ENCODE measurements around the gene LAMA1.

DNA sequence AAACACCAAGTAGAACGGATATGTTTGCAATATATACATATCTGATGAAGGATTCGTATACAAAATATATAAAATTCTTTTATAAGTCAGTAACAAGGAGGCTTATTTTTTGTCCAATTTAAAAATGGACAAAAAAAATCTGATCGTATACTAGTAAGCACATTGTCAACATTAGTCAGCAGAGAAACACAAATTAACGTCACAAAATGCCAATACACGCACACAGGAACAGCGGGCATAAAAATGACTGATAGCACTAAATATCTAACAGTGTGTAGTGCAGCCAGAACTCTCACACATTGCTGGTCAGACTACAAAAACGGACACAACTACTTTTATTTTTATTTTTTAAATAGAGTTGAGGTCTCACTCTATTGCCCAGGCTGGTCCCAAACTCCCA, 69.5 kb downstream of the LAMA1 start:
- TF ChIP-seq, protein P1, sequence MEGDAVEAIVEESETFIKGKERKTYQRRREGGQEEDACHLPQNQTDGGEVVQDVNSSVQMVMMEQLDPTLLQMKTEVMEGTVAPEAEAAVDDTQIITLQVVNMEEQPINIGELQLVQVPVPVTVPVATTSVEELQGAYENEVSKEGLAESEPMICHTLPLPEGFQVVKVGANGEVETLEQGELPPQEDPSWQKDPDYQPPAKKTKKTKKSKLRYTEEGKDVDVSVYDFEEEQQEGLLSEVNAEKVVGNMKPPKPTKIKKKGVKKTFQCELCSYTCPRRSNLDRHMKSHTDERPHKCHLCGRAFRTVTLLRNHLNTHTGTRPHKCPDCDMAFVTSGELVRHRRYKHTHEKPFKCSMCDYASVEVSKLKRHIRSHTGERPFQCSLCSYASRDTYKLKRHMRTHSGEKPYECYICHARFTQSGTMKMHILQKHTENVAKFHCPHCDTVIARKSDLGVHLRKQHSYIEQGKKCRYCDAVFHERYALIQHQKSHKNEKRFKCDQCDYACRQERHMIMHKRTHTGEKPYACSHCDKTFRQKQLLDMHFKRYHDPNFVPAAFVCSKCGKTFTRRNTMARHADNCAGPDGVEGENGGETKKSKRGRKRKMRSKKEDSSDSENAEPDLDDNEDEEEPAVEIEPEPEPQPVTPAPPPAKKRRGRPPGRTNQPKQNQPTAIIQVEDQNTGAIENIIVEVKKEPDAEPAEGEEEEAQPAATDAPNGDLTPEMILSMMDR (IDR thresholded peaks at IDR 0.05): no peak
- TF ChIP-seq POLR2A (IDR thresholded peaks at IDR 0.05): no peak

Measured in transverse colon (tissue), 3 donors.